GM23338 (cell line): ENCODE results near the gene KLK2. TPM values are rescaled to one million over a fixed set of nuclear protein-coding genes. Genes with fewer than 3 reads are reported as not detected.
"Not testable (repeated sequence)": the region's sequence is repeated elsewhere in the genome, so short reads cannot be mapped to it uniquely, and the experiment has no call there.

Experiments used
- ATAC-seq: fragments of 200-7000 bp; cut with Tn5 transposase; 3 replicates; pipeline ENCODE4 v1.9.1; 2020
- DNase-seq: peaks from one replicate; pipeline ENCODE4 v3.0.0-alpha.2; 2015; ENCODE audit warnings: low spot score
- H2AFZ ChIP-seq: fragments of 200-600 bp; sonication (generic); 2 replicates; pipeline ENCODE4 v1.8.0; 2016; ENCODE audit warnings: antibody characterized with exemption, mild to moderate bottlenecking, moderate library complexity
- H3F3A ChIP-seq: fragments of 200-600 bp; sonication (generic); replicated peaks from 2 replicates; pipeline ENCODE4 v1.8.0; 2017; ENCODE audit warnings: antibody characterized with exemption, mixed run types, low read depth
- H3K27ac ChIP-seq: fragments of 200-600 bp; sonication (generic); 2 replicates; pipeline ENCODE4 v1.6.1; 2016; ENCODE audit warnings: low read depth
- H3K27me3 ChIP-seq: fragments of 200-600 bp; sonication (generic); 2 replicates; pipeline ENCODE4 v1.8.0; 2016; ENCODE audit warnings: mild to moderate bottlenecking, mixed run types, moderate library complexity; ENCODE audit not compliant: insufficient read depth
- H3K36me3 ChIP-seq: fragments of 200-600 bp; sonication (generic); 2 replicates; pipeline ENCODE4 v1.8.0; 2016; ENCODE audit warnings: mild to moderate bottlenecking; ENCODE audit not compliant: insufficient read depth
- H3K4me1 ChIP-seq: fragments of 200-600 bp; sonication (generic); 2 replicates; pipeline ENCODE4 v1.8.0; 2016; ENCODE audit warnings: mild to moderate bottlenecking, moderate library complexity; ENCODE audit not compliant: insufficient read depth
- H3K4me2 ChIP-seq: fragments of 200-600 bp; sonication (generic); 2 replicates; pipeline ENCODE4 v1.7.1; 2017; ENCODE audit warnings: mixed run types
- H3K4me3 ChIP-seq: fragments of 200-600 bp; sonication (generic); 2 replicates; pipeline ENCODE4 v1.6.1; 2016; ENCODE audit warnings: mixed run types
- H3K79me2 ChIP-seq: fragments of 200-600 bp; sonication (generic); replicated peaks from 2 replicates; pipeline ENCODE4 v1.8.0; 2017; ENCODE audit warnings: mild to moderate bottlenecking; ENCODE audit not compliant: insufficient read depth
- H3K9me2 ChIP-seq: fragments of 200-600 bp; sonication (generic); 2 replicates; pipeline ENCODE4 v1.8.0; 2017; ENCODE audit not compliant: insufficient read depth
- H4K20me1 ChIP-seq: fragments of 200-600 bp; sonication (generic); replicated peaks from 2 replicates; pipeline ENCODE4 v1.8.0; 2017; ENCODE audit warnings: mild to moderate bottlenecking; ENCODE audit not compliant: insufficient read depth
- H3K27ac Mint-ChIP-seq: 2 replicates; pipeline ENCODE4 v1.8.0; 2020; ENCODE audit warnings: inconsistent platforms, mild to moderate bottlenecking, moderate library complexity, mixed read lengths
- H3K27me3 Mint-ChIP-seq: 3 replicates; pipeline ENCODE4 v1.8.0; 2022; ENCODE audit warnings: low read depth, mild to moderate bottlenecking, moderate library complexity, mixed read lengths, inconsistent platforms; ENCODE audit not compliant: insufficient read depth, poor library complexity
- H3K36me3 Mint-ChIP-seq: 3 replicates; pipeline ENCODE4 v1.8.0; 2021; ENCODE audit warnings: low read depth, mild to moderate bottlenecking, inconsistent platforms, moderate library complexity, mixed read lengths
- H3K4me1 Mint-ChIP-seq: 3 replicates; pipeline ENCODE4 v1.8.0; 2020; ENCODE audit warnings: mild to moderate bottlenecking, inconsistent platforms, mixed read lengths
- H3K4me3 Mint-ChIP-seq: 3 replicates; pipeline ENCODE4 v1.8.0; 2021; ENCODE audit warnings: moderate library complexity, mild to moderate bottlenecking, inconsistent platforms, mixed read lengths
- H3K9me3 Mint-ChIP-seq: 3 replicates; pipeline ENCODE4 v1.8.0; 2020; ENCODE audit warnings: moderate library complexity, mild to moderate bottlenecking, inconsistent platforms, mixed read lengths
- CREB1 ChIP-seq: fragments of 250-450 bp; sonication (Bioruptor Pico); IDR thresholded peaks from 2 replicates; pipeline ENCODE4 v1.5.0; 2020; ENCODE audit warnings: low read depth, mild to moderate bottlenecking, moderate library complexity
- CTCF ChIP-seq, 2 experiments: fragments of 200-600 bp in 1 of 2; sonication (generic) in 1 of 2; conservative IDR thresholded peaks; 2 replicates each; pipeline versions ENCODE4 v1.5.1 to v1.6.1; 2016 to 2017; ENCODE audit warnings: antibody characterized with exemption in 2 of 2, low read depth in 2 of 2, mild to moderate bottlenecking in 2 of 2, moderate library complexity in 1 of 2
- JUNB ChIP-seq: IDR thresholded peaks from one replicate; pipeline ENCODE4 v1.6.1; 2016; ENCODE audit warnings: antibody characterized with exemption; ENCODE audit not compliant: unreplicated experiment
- POLR2AphosphoS5 ChIP-seq: IDR thresholded peaks from 2 replicates; pipeline ENCODE4 v1.6.1; 2016; ENCODE audit warnings: antibody characterized with exemption, low read depth
- polyA plus RNA-seq: library from polyadenylated mRNA; unstranded; fragments of >200 nt; fragmentation: Nextera tagmentation; extraction: Ambion mirVana; gene quantifications from 2 replicates; pipeline ENCODE4 v1.2.1, GENCODE V29; 2016
- total RNA-seq: library from RNA; depleted of rRNA; stranded (reverse); fragments of >200 nt; shearing (Covaris generic); gene quantifications from 2 replicates; pipeline ENCODE4 v1.2.3, GENCODE V29; 2014
- TF ChIP-seq, protein P1 (sequence below): IDR thresholded peaks from one replicate; pipeline ENCODE4 v1.6.1; 2018; ENCODE audit warnings: antibody characterized with exemption; ENCODE audit not compliant: unreplicated experiment
- TF ChIP-seq, protein P2 (sequence below): IDR thresholded peaks from 2 replicates; pipeline ENCODE4 v1.6.1; 2016; ENCODE audit warnings: antibody characterized with exemption

The KLK2 gene
- total and polyA plus RNA-seq, 2 experiments from 2014 or later = 0.18 to 0.69 TPM

DNA sequence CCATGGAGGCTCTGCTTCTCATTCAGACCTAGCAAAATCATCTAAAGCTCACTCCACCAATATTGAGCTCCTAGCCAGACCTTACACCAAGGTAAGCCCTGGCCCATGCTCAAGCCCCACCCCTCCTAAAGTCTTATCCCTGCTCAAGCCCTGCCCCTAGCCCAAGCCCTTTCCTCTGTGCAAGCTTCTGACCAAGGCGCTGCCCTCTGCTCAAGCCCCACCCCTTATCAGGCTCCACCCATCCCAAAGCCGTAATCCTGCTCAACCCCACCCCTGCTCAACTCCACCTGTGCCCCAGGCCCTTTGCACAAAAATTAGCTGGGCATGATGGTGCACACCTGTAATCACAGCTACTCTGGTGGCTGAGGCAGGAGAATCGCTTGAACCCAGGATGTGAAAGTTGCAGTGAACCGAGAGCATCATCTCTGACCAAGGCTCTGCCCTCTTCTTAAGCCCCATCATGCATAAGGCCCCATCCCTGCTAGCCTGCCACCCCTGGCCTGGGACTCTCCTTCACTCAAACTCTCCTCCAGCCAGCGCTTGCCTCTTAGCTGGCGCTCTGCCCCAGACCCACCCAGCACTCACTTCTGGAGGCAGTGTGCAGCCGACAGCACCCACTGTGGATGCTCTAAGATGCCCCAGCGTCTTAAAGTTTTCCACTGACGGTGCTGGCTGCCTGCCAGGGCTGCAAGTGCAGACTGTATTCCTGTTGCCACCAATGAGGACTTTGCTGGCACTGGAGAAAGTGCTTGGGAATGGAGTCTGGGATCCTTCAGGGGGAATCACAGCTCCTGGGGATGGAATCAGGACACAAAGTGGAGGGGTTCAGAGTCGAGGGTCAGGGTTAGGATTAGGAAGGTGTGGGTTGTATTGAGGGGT is 21.5 kb downstream of the KLK2 start (continued):
- TF ChIP-seq, protein P1, sequence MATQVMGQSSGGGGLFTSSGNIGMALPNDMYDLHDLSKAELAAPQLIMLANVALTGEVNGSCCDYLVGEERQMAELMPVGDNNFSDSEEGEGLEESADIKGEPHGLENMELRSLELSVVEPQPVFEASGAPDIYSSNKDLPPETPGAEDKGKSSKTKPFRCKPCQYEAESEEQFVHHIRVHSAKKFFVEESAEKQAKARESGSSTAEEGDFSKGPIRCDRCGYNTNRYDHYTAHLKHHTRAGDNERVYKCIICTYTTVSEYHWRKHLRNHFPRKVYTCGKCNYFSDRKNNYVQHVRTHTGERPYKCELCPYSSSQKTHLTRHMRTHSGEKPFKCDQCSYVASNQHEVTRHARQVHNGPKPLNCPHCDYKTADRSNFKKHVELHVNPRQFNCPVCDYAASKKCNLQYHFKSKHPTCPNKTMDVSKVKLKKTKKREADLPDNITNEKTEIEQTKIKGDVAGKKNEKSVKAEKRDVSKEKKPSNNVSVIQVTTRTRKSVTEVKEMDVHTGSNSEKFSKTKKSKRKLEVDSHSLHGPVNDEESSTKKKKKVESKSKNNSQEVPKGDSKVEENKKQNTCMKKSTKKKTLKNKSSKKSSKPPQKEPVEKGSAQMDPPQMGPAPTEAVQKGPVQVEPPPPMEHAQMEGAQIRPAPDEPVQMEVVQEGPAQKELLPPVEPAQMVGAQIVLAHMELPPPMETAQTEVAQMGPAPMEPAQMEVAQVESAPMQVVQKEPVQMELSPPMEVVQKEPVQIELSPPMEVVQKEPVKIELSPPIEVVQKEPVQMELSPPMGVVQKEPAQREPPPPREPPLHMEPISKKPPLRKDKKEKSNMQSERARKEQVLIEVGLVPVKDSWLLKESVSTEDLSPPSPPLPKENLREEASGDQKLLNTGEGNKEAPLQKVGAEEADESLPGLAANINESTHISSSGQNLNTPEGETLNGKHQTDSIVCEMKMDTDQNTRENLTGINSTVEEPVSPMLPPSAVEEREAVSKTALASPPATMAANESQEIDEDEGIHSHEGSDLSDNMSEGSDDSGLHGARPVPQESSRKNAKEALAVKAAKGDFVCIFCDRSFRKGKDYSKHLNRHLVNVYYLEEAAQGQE = no peak
- TF ChIP-seq, protein P2, sequence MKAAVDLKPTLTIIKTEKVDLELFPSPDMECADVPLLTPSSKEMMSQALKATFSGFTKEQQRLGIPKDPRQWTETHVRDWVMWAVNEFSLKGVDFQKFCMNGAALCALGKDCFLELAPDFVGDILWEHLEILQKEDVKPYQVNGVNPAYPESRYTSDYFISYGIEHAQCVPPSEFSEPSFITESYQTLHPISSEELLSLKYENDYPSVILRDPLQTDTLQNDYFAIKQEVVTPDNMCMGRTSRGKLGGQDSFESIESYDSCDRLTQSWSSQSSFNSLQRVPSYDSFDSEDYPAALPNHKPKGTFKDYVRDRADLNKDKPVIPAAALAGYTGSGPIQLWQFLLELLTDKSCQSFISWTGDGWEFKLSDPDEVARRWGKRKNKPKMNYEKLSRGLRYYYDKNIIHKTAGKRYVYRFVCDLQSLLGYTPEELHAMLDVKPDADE = no peak
- TF ChIP-seq CREB1 (no peak), POLR2AphosphoS5 (no peak)

DNA sequence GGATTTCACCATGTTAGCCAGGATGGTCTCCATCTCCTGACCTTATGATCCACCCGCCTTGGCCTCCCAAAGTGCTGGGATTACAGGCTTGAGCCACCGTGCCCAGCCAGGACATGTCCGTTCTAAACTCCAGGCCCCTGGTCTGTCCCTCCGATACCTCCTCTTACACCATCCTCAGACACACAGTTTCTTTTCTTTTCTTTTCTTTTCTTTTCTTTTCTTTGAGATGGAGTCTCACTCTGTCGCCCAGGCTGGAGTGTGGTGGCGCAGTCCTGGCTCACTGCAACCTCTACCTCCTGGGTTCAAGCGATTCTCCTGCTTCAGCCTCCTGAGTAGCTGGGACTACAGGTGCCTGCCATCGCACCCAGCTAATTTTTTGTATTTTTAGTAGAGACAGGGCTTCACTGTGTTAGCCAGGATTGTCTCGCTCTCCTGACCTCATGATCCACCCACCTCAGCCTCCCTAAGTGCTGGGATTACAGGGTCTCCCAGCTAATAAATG is 22.9 kb downstream of the KLK2 start:
- not testable (repeated sequence) for H3K36me3 ChIP-seq, H3K9me2 ChIP-seq, H3K4me3 Mint-ChIP-seq, H3K79me2 ChIP-seq, H3K27ac Mint-ChIP-seq, H3K4me1 Mint-ChIP-seq, H3K27me3 Mint-ChIP-seq, H4K20me1 ChIP-seq, DNase-seq, H3F3A ChIP-seq, H3K27me3 ChIP-seq, H3K4me3 ChIP-seq, H3K27ac ChIP-seq, H2AFZ ChIP-seq, H3K4me2 ChIP-seq, ATAC-seq, H3K4me1 ChIP-seq
- peaks cover 87% of the 10 kb centered on the region for H3K9me3 Mint-ChIP-seq
- peaks cover 26% of the 10 kb centered on the region for H3K36me3 Mint-ChIP-seq

DNA sequence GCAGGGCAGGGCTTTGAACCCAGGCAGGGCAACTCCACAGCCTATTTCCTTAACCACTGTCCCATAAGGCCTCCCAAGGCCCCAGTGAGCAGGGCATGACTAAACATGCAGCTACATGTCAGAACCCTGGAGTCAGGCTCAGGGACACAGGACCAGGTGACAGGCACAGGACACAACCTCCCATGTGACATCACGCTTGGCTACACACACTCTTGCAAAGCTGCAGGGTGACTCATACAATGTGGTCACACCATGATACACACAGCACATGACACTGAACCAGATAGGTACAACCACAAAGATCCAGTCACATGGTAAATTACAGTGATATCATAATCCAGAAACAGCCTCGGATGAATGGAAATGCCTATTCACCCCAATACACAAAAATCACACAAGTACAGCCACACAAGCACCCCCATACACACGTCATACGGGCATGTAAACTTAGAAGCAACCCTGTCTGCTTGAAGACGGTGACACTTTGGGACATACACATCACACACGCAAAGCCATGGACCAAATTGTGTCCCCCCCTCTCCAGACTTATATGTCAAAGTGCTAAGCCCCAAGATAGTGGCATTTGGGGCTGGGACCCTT is 23.5 kb downstream of the KLK2 start:
- H3K79me2 ChIP-seq = no peaks in the 10 kb centered on the region
- Mint-ChIP-seq H3K27me3 (peaks cover 5% of the 10 kb centered on the region), H3K27ac (no peak overlapping the region), H3K4me3 (no peak overlapping the region), H3K4me1 (no peaks in the 10 kb centered on the region), H3K36me3 (peaks cover 26% of the 10 kb centered on the region), H3K9me3 (peaks cover 81% of the 10 kb centered on the region)
- no peak overlapping the region for H2AFZ ChIP-seq
- DNase-seq = no peak
- H3K4me3 ChIP-seq = no peak overlapping the region
- no peaks in the 10 kb centered on the region for H3F3A ChIP-seq
- H3K27me3 ChIP-seq = no peaks in the 10 kb centered on the region
- no peak for ATAC-seq
- no peak overlapping the region for H3K4me2 ChIP-seq
- no peaks in the 10 kb centered on the region for H4K20me1 ChIP-seq
- H3K9me2 ChIP-seq = no peaks in the 10 kb centered on the region
- H3K4me1 ChIP-seq = no peaks in the 10 kb centered on the region
- H3K36me3 ChIP-seq = no peaks in the 10 kb centered on the region
- no peak overlapping the region for H3K27ac ChIP-seq
- TF ChIP-seq, protein P1 = no peak
- TF ChIP-seq CTCF (conservative IDR thresholded peaks at IDR 0.05; ENCODE audit: low read depth in 2 of 2) (no peak), JUNB (no peak)
